Putamen (tissue), 1 donor: ENCODE data around the gene ACP7.
"Not testable (repeated sequence)": the region's sequence is repeated elsewhere in the genome, so short reads cannot be mapped to it uniquely, and the experiment has no call there.

Source experiments
- DNase-seq: peaks from one replicate; pipeline ENCODE4 v3.0.0-alpha.2; 2016; ENCODE audit warnings: low spot score

ACP7 gene

GRCh38 chr19:39109641-39110040 lies 25.5 kb downstream of the ACP7 start:
- no peak for DNase-seq

DNA sequence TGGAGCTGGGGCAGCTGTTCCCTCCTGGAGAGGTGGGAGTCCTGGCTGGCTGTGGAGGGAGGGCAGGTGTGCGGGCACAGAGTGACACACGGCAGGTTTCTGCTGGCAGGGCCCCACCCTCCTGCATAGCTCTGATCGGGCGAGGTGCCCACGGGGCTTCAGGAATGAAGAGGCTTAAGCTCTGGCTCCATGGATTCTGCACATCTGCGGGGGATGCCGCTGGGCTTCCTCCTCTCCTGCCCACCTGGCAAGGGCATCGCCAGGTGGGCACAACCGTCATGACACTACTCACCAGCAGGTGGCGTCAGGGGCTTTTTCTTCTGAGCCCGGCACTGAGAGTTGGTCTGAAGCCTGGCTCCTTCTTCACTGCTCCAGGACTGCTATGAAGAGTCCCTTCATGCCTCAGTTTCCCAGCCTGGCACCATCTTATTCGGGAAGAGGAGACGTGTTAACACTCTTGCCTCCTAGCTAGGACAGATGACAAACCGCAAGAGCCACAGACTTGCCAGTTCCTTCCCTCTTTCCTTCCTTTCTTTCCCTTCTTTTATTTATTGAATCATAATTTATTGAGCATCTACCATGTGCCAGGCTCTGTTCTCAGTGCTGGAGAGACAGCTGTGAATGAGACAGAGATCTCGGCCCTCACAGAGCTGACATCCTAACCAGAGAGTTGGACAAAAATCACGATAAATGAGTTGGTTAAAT lies 26.2 kb downstream of the ACP7 start:
- no peak for DNase-seq

DNA sequence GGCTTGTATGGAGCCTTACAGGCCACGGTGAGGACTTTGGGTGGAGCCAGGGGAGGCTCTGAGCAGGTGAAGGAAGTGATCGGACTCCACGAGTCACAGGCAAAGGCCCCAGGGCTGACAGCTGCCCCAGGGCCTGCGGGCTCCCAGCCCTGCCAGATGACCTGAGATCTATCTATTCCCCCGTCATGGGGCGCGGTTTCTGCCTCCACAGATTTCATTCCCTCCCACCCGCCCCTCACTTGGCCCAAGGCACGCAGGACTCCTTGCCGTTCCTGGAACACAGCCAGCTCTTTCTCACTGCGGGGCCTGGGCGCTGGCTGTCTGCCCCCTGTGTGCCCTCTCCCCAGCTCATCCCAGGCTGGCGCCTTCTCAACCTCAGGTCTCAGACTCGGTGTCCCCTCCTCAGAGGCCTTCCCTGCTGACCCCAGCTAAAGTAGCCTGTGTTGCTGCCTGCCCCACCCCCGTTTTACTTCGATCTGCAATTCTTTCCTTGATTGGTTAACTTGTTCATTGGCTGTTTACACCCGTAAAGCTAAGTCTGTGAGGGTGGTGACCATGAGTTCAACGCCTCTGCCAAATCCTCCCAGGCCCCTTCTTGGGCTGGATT lies 27.5 kb downstream of the ACP7 start:
- no peak for DNase-seq

DNA sequence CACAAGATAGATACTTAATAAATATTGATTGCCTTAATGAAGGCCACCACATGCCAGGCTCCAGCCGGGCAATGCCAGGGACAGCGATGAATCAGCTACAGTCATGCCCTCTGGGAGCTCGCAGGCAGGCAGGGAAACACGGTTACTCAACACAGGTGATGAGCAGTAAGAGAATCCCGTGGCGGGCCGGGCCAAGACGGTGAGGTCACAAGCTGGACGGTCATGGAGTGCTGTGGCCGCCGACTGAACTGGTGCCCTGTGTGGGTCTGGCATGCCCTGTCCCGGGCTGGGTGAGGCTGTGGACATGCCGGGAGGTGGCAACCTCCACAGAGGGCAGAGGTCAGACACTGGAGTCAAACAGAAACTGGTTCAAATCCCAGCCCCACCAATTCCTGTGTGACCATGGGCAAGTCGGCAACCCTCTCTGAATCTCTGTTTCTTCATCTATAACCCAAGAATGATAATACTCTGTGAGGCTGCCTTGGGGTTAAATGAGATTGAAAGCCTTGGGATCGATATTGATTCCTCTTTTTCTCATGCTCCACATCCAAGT lies 28.2 kb downstream of the ACP7 start:
- no peak for DNase-seq

- no peak for DNase-seq
These were observed 29.0 kb downstream of the ACP7 start for GRCh38 chr19:39113199-39113598.

- no peak for DNase-seq
These were observed 31.1 kb downstream of the ACP7 start for GRCh38 chr19:39115105-39115847.

DNA sequence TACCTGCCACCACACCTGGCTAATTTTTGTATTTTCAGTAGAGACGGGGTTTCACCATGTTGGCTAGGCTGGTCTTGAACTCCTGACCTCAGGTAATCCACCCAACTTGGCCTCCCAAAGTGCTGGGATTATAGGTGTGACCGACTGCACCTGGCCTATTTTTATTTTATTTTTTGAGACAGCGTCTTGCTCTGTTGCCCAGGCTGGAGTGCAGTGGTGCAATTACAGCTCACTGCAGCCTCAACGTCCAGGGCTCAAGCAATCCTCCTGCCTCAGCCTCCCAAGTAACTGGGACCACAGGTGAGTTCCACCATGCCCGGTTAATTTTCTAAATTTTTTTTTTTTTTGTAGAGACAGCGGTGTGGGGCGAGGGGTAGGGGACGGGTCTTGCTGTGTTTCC lies 32.9 kb downstream of the ACP7 start:
- not testable (repeated sequence) for DNase-seq

DNA sequence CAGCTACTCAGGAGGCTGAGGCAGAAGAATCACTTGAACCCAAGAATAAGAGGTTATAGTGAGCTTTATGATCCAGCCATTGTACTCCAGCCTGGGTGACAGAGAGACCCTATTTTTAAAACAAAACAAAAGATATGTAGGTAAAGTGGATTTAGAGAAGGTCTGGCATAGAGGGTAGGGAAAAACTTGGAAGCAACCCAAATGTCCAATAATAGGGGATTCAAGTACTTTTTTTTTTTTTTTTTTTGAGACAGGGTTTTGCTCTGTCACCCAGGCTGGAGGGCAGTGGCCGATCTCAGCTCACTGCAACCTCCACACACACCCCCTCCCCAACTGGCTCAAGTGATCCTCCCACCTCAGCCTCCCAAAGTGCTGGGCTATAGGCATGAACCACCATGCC lies 35.7 kb downstream of the ACP7 start:
- no peak for DNase-seq

GRCh38 chr19:39122934-39123731 lies 39.0 kb downstream of the ACP7 start:
- no peak for DNase-seq

GRCh38 chr19:39124136-39124764 lies 40.1 kb downstream of the ACP7 start:
- DNase-seq = no peak

DNA sequence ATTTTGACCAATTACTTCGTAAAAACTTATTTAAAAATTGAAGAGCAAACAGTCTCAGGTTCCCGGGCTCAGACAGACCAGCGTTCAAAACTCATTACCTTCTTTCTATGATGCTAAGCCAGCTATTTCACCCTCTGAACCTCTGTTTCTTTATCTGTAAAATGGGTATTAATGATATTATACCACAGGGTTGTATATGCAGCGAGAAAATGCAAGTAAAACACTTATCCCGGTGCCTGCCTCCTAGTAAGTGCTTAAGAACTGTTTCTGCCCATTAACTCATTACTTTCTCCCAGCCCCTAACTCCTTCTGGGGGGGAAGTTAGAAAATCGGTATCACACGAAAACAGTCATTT lies 41.0 kb downstream of the ACP7 start:
- no peak for DNase-seq

DNA sequence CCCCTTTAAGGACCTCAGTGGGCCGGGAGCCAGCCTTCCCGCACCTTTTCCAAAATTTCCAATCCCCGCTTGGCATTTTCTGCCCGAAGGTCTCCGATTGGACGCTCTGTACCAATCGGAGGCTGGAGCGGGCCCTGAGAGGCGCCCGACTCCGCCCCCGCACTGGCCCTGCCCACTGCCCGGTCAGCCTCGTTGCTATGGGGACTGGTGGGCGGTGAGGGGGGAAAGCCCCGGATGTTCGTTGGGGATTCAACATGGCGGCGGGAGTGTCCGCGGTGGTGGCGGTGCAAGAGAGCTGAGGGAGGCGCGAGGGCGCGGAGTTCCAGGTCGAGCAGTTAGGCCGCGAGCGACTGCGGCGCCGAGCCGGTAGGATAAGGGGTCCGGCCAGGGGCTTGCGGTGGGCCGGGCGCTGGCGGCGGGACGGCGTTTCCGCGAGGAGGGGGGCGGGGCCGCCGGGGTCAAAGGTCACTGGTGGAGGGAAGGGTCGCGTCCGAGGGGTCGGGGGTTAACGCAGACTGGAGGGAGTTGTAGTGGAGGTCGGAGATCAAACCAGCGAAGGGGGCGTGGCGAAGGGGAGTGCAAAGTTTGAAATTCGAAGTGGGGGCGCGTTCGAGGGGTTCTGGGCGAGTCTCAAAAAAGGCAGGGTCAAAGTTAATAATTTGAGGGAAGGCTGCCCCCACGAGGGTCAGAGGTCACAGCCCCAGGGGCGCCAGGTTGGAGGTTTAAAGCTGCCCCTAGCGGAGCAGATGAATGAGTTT lies 41.6 kb downstream of the ACP7 start, which contains the start of gene PAK4:
TSS of gene PAK4 (plus strand) at position 233 of the 758 bp plus-strand sequence. CDS start 43,768 bp downstream, outside the sequence.
- peak; percentile 98 for DNase-seq

GRCh38 chr19:39126312-39127187 lies 42.4 kb downstream of the ACP7 start:
- DNase-seq = no peak

DNA sequence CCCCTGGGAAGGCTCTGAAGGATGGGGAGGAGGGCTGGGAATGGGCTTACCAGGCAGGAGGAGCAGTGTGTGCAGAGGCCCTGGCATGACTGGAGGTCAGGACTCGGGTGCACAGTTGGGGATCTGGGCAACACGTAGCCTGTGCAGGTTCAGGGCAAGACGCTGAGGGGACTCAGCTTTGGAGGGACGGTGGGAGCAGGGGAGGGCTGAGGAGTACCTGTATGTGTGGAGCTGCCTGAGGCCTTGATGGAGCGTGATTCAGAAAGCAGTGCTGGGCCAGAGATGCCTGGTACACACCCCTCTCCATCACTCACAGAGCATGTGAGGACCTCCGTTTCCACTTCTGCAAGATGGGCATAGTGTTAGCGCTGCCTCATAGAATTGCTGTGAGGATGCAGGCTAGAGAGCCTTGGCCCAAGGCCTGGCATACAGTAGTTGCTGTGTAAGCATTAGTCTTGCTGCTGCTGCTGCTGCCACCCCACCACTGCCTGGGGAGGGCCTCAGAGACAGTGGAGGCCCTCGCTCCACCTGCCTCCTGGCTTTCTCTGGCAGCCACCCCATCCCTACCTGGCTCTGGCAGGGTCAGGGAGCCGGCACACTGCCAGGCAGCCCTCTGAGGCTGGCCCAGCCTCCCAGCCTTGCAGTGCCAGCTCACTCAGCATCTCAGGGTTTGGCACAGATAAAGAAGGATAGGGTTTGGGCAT lies 43.8 kb downstream of the ACP7 start:
- no peak for DNase-seq

DNA sequence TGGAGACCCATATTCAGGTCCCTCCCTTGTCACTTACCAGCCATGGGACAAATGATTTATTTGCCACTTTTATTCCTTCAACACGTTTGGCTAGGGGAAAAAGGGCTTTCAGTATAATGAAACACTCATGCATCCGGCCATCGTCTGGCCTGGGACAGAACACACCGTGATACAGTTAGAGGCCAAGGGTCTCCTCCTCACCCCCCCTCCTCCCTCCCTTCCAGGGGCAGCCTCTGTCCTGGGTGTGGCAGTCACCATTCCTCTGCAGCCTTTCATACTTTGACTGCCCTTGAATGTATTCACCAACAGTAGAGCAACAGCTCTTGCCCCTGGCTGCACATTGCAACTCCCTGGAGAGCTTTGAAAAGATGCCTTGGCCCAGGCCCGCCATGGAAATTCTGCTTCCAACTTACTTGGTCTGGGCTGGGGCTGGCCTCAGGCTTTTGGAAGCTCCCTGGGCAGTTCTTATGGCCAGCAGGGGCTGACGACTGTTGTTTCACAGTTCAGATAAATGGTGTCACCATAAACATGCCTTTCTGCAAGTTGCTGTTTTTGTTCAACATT lies 44.4 kb downstream of the ACP7 start:
- DNase-seq = no peak

DNA sequence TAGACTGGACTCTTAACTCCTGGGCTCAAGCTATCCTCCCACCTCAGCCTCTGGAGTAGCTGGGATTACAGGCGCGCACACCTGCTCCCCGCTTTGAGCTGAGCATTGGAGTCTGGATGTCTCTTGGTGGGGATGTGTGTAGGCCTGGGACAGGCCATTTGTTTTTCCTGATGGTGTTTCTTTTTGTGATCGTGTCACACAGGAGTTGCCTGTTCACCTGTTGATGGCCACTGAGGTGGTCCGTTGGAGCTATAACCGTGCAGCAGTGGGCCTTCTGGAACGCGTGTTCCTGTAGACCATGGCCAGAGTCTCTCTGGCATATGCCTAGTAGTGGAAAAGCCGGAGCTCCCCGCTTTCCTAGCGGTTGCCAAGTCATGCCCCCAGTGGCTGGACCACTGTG lies 44.9 kb downstream of the ACP7 start:
- no peak for DNase-seq

DNA sequence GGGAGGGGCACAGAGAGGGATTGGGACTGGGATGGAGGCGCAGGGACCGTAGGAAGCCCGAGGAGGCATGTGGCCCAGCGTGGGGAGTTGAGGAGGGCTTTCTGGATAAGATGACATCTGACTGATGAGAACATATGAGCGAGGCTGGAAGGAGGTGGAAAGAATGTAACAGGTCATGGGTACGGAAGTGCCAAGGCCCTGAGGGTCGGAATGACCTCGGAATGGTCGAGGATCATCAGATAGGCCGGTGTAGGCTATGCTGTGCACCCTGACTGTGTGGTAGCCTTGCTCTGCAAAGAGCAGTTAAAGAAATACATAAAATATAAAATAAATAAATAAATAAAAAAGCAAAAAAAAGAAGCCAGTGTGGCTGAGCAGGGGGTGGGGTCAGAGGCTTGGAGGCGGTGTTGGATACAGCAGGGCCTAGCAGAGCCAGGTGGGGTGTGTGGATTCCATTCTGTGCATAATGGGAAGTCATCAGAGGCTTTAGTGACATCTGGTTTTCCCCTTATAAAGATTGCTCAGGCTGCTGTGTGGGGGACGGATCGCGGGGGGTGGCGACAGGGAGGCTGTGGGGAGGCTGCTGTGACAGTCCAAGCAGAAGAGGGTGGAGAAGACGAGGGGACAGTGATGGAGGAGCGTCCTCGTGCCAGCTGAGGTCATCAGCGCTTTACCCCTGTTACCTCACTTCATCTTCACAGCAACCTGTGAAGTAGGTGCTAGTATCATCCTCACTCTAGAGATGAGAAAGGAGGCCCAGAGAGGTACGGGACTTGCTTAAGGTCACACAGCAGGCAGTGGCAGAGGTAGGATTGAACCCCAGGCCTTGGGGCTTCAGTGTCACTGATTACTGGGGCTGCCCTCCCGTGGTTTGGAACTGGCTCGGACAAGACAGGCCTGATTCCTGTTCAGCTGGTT lies 46.4 kb downstream of the ACP7 start:
- DNase-seq = no peak

DNA sequence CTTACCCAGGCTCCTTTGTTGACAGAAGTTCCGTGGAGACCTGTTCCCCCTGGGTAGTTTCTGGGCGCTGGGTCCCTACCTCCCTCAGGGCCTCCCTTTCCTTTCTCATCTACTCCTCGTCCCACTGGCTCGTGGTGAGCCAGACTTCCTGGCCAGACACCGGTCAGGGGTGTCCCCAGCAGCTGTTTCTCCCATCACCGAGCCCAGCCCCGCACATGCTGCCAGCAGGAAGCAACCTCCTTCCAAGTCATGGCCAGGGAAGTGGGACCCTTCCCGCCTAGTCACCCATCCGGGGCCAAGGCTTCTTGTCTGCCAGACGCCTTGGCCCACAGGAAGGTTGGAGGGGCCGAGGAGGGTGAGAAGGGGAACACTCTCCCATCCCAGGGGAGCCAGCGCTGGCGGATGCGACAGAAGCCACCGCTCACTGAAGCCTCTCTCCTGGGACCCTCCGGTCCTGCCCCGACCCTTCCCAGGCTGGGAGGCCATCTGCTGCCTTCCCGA lies 47.1 kb downstream of the ACP7 start:
- DNase-seq = no peak
